HG02852 (cell line): ENCODE results near the gene COL6A1.
"Not testable (repeated sequence)": the region's sequence is repeated elsewhere in the genome, so short reads cannot be mapped to it uniquely, and the experiment has no call there.

Experiments
- ATAC-seq: cut with Tn5 transposase; IDR thresholded peaks from one replicate; pipeline ENCODE4 v1.9.1; 2021; ENCODE audit warnings: mild to moderate bottlenecking, moderate library complexity; ENCODE audit not compliant: unreplicated experiment

COL6A1 gene

GRCh38 chr21:46045154-46045553, 63.6 kb downstream of the COL6A1 start:
- no peak for ATAC-seq

GRCh38 chr21:46046471-46046870, 64.9 kb downstream of the COL6A1 start:
- no peak for ATAC-seq

- not testable (repeated sequence) for ATAC-seq
Observed at GRCh38 chr21:46046906-46047305, 65.3 kb downstream of the COL6A1 start.

GRCh38 chr21:46048926-46049889, 67.6 kb downstream of the COL6A1 start:
- ATAC-seq = no peak

- no peak for ATAC-seq
Observed at GRCh38 chr21:46049890-46050667, 68.5 kb downstream of the COL6A1 start.

GRCh38 chr21:46050668-46051378, 69.3 kb downstream of the COL6A1 start:
- no peak for ATAC-seq

GRCh38 chr21:46051379-46051770, 69.8 kb downstream of the COL6A1 start:
- ATAC-seq = no peak

- ATAC-seq = no peak
Observed at GRCh38 chr21:46051821-46052675, 70.5 kb downstream of the COL6A1 start.

- ATAC-seq = no peak
Observed at GRCh38 chr21:46052703-46053651, 71.4 kb downstream of the COL6A1 start.

GRCh38 chr21:46054031-46054430, 72.5 kb downstream of the COL6A1 start:
- no peak for ATAC-seq

GRCh38 chr21:46054451-46054881, 72.9 kb downstream of the COL6A1 start:
- ATAC-seq = no peak
